Measurements from ENCODE around the gene CNTRL. TPM values are rescaled to one million over a fixed set of nuclear protein-coding genes. Genes with fewer than 3 reads are reported as not detected.
A peak's percentile ranks its signal among the peaks of the same experiment; 100 is the strongest.

The CNTRL gene
- total and polyA plus RNA-seq, 4 donors: 1.6 to 8.7 (median 4.4) TPM

GRCh38 chr9:121050128-121050988 is 24.4 kb upstream of the CNTRL start, which contains the start of gene C5:
Gene C5, minus strand, starts transcription at chr9:121050275. Its CDS starts 29 bp downstream, at chr9:121050246.
- Histone ChIP-seq H3K4me1 (ENCODE audit: control insufficient read depth in 4 of 4, insufficient read depth in 4 of 4, low read length in 3 of 4) (peaks cover 8 to 42% (median 28%) of the 10 kb centered on the region in 4 donors), H3K36me3 (ENCODE audit: control insufficient read depth in 4 of 4, insufficient read depth in 3 of 4, low read depth in 1 of 4, low read length in 3 of 4) (no peaks in the 10 kb centered on the region), H3K27ac (ENCODE audit: low read depth in 1 of 2, low read length in 2 of 2) (peak within 1 kb of the TSS; percentile 58 to 86), H3K27me3 (ENCODE audit: control insufficient read depth in 4 of 4, insufficient read depth in 4 of 4, low read length in 3 of 4) (no peaks in the 10 kb centered on the region), H3K4me3 (ENCODE audit: low read depth in 1 of 3, low read length in 3 of 3) (peak within 1 kb of the TSS; percentile 69 to 98 (median 94)), H3K9me3 (ENCODE audit: control insufficient read depth in 4 of 4, low read length in 3 of 4) (no peaks in the 10 kb centered on the region), H3K9ac (ENCODE audit: low read depth in 1 of 2, low read length in 2 of 2) (peak within 1 kb of the TSS; percentile 75 to 91)
- no peak for DNase-seq (ENCODE audit: low spot score)
- WGBS: 32% methylated on average over 6 of the region's 6 CpGs
- TF ChIP-seq FOXA2 (IDR thresholded peaks at IDR 0.05): no peak
- TF ChIP-seq HNF4G (IDR thresholded peaks at IDR 0.05): no peak
- TF ChIP-seq, protein P1, sequence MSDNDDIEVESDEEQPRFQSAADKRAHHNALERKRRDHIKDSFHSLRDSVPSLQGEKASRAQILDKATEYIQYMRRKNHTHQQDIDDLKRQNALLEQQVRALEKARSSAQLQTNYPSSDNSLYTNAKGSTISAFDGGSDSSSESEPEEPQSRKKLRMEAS (IDR thresholded peaks at IDR 0.05): no peak
- peak; percentile 38 to 40 for TF ChIP-seq JUND (IDR thresholded peaks at IDR 0.05)
- TF ChIP-seq HNF4A (conservative IDR thresholded peaks at IDR 0.05): peak; percentile 40 to 45
- peak; percentile 86 for TF ChIP-seq TAF1 (conservative IDR thresholded peaks at IDR 0.05)
- no peak for TF ChIP-seq FOXA1 (IDR thresholded peaks at IDR 0.05)
- no peak for TF ChIP-seq GABPA (IDR thresholded peaks at IDR 0.05 in 1 of 2, conservative IDR thresholded peaks at IDR 0.05 in 1 of 2)
- TF ChIP-seq CTCF (IDR thresholded peaks at IDR 0.05; ENCODE audit: low read depth, low read length, missing input control): no peak
- TF ChIP-seq RAD21 (IDR thresholded peaks at IDR 0.05): peak in 1 of 2 donors; percentile 12
- peak; percentile 53 for TF ChIP-seq SP1 (IDR thresholded peaks at IDR 0.05)
- TF ChIP-seq NR2F2 (IDR thresholded peaks at IDR 0.05): no peak
- TF ChIP-seq ATF3 (IDR thresholded peaks at IDR 0.05): peak; percentile 92
- peak; percentile 36 to 44 for TF ChIP-seq RXRA (IDR thresholded peaks at IDR 0.05)
- TF ChIP-seq YY1 (IDR thresholded peaks at IDR 0.05): peak; percentile 48
- no peak for TF ChIP-seq EGR1 (IDR thresholded peaks at IDR 0.05; ENCODE audit: low read depth in 2 of 2)
- no peak for TF ChIP-seq ZBTB33 (IDR thresholded peaks at IDR 0.05)
- no peak for TF ChIP-seq REST (IDR thresholded peaks at IDR 0.05)

Data from liver (tissue), 9 donors.